Measurements from ENCODE around the gene DPP10. TPM values are rescaled to one million over a fixed set of nuclear protein-coding genes. Genes with fewer than 3 reads are reported as not detected.

Gene DPP10
- total and polyA plus RNA-seq, 10 of the 15 experiments (the other 5 are each of a cell fraction or from before 2014, with no cell fraction given) = not detected

DNA sequence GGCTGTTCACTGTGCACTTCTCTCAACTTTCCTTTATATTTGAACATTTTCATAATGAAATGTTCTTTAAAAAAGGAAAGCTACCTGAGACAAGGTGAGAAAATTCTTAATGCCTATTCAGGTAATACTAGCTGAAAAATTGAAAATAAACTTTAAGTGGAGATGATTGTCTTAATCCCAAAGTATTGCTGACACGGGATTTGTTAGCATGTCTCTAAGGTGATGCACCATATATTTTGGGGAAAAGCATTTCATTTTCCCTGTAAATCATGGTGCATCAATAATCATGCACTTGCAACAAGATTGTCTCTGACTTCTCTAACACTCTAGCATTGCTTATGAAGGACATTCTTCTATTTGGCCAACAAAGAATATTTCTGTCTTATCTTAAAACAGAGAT is 848.0 kb downstream of the DPP10 start:
- H3K79me2 ChIP-seq (ENCODE audit: control insufficient read depth, insufficient read depth, low read length) = no peaks in the 10 kb centered on the region
- ChIA-PET CTCF (no interaction called here), POLR2A (no interaction called here), SMC1A (ENCODE audit: uncharacterized antibody, unreplicated experiment) (interaction anchor here (1.0 kb wide), 1 partner anchor 10 kb away, joined by 3 read pairs; no protein-coding TSS in a partner anchor), RAD21 (ENCODE audit: unreplicated experiment) (no interaction called here)
- FAIRE-seq (no peak), ATAC-seq (no peak), DNase-seq (ENCODE audit: low read depth, low spot score) (no peak)
- no peak overlapping the region for H3K4me3 ChIP-seq
- H3K4me2 ChIP-seq (ENCODE audit: control insufficient read depth, insufficient read depth) = no peak overlapping the region
- TF ChIP-seq POLR2A (IDR thresholded peaks at IDR 0.05; ENCODE audit: low read depth, low read length) (no peak), CHD4 (IDR thresholded peaks at IDR 0.05) (no peak), CBX5 (IDR thresholded peaks at IDR 0.05; ENCODE audit: low read depth) (no peak), CREB1 (IDR thresholded peaks at IDR 0.05; ENCODE audit: low read depth) (no peak), SIN3A (IDR thresholded peaks at IDR 0.05; ENCODE audit: low read depth, low read length) (no peak), ZNF207 (IDR thresholded peaks at IDR 0.05; ENCODE audit: borderline replicate concordance) (no peak), NFIC (IDR thresholded peaks at IDR 0.05; ENCODE audit: low read depth, low read length) (no peak), SREBF2 (IDR thresholded peaks at IDR 0.05; ENCODE audit: low read length) (no peak), IKZF1 (conservative IDR thresholded peaks at IDR 0.05) (no peak), TARDBP (IDR thresholded peaks at IDR 0.05; ENCODE audit: borderline replicate concordance) (no peak), NRF1 (conservative IDR thresholded peaks at IDR 0.05; ENCODE audit: low read depth, low read length) (no peak), KAT2A (conservative IDR thresholded peaks at IDR 0.05; ENCODE audit: control insufficient read depth, low read depth, low read length) (no peak), BACH1 (IDR thresholded peaks at IDR 0.05; ENCODE audit: borderline replicate concordance) (no peak), MXI1 (IDR thresholded peaks at IDR 0.05; ENCODE audit: low read depth, low read length) (no peak), SREBF1 (IDR thresholded peaks at IDR 0.05; ENCODE audit: low read length) (no peak), SMAD1 (IDR thresholded peaks at IDR 0.05; ENCODE audit: low read depth, partially characterized antibody) (no peak)
- TF ChIP-seq, protein P1, sequence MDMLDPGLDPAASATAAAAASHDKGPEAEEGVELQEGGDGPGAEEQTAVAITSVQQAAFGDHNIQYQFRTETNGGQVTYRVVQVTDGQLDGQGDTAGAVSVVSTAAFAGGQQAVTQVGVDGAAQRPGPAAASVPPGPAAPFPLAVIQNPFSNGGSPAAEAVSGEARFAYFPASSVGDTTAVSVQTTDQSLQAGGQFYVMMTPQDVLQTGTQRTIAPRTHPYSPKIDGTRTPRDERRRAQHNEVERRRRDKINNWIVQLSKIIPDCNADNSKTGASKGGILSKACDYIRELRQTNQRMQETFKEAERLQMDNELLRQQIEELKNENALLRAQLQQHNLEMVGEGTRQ (IDR thresholded peaks at IDR 0.05; ENCODE audit: borderline replicate concordance, low read depth, low read length) = no peak
- TF ChIP-seq, protein P2, sequence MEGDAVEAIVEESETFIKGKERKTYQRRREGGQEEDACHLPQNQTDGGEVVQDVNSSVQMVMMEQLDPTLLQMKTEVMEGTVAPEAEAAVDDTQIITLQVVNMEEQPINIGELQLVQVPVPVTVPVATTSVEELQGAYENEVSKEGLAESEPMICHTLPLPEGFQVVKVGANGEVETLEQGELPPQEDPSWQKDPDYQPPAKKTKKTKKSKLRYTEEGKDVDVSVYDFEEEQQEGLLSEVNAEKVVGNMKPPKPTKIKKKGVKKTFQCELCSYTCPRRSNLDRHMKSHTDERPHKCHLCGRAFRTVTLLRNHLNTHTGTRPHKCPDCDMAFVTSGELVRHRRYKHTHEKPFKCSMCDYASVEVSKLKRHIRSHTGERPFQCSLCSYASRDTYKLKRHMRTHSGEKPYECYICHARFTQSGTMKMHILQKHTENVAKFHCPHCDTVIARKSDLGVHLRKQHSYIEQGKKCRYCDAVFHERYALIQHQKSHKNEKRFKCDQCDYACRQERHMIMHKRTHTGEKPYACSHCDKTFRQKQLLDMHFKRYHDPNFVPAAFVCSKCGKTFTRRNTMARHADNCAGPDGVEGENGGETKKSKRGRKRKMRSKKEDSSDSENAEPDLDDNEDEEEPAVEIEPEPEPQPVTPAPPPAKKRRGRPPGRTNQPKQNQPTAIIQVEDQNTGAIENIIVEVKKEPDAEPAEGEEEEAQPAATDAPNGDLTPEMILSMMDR (IDR thresholded peaks at IDR 0.05 in 2 of 3, conservative IDR thresholded peaks at IDR 0.05 in 1 of 3; ENCODE audit: control insufficient read depth in 2 of 3, extremely low read depth in 1 of 3, insufficient read depth in 1 of 3, low read depth in 3 of 3, low read length in 3 of 3) = no peak
- H3K9me3 ChIP-seq (replicated peaks; ENCODE audit: control insufficient read depth, insufficient read depth, low read length) = no peaks in the 10 kb centered on the region
- no peak overlapping the region for H2AFZ ChIP-seq (ENCODE audit: control insufficient read depth, low read depth, low read length)
- intact Hi-C loops (cut with micrococcal nuclease; ENCODE audit: unreplicated experiment) = no loop called here
- H3K27me3 ChIP-seq (replicated peaks in 1 of 2; ENCODE audit: control insufficient read depth in 2 of 2, insufficient read depth in 2 of 2, low read length in 1 of 2) = no peaks in the 10 kb centered on the region
- no peaks in the 10 kb centered on the region for H4K20me1 ChIP-seq (ENCODE audit: control insufficient read depth, insufficient read depth)
- no peak overlapping the region for H3K9ac ChIP-seq (ENCODE audit: control insufficient read depth, insufficient read depth, low read length)
- in situ Hi-C loops (cut with MboI) = no loop called here
- BruUV-seq (replicated peaks) = no TSS peak
- WGBS (ENCODE audit: insufficient coverage, insufficient replicate concordance, low lambda C conversion rate, missing lambda C conversion rate) = 25% methylated on average over 1 of the region's 1 CpG
- no peaks in the 10 kb centered on the region for H3K4me1 ChIP-seq (ENCODE audit: control insufficient read depth, insufficient read depth, low read length)
- no peaks in the 10 kb centered on the region for H3K36me3 ChIP-seq (ENCODE audit: control insufficient read depth in 2 of 2, insufficient read depth in 2 of 2, low read length in 1 of 2)
- H3K27ac ChIP-seq (ENCODE audit: control insufficient read depth, insufficient read depth) = no peak overlapping the region

Data from GM12878 (cell line).